HG02981 (cell line): Measurements from ENCODE around the gene ZCWPW1.
"Not testable (repeated sequence)": the region's sequence is repeated elsewhere in the genome, so short reads cannot be mapped to it uniquely, and the experiment has no call there.

Experiments used
- ATAC-seq: cut with Tn5 transposase; IDR thresholded peaks from one replicate; pipeline ENCODE4 v1.9.1; 2021; ENCODE audit warnings: mild to moderate bottlenecking, moderate library complexity; ENCODE audit not compliant: unreplicated experiment

ZCWPW1 gene

GRCh38 chr7:100373870-100374598 is 54.5 kb downstream of the ZCWPW1 start:
- ATAC-seq = not testable (repeated sequence)

- no peak for ATAC-seq
Measured at GRCh38 chr7:100373261-100373831, 55.2 kb downstream of the ZCWPW1 start, which contains the start of gene PILRA. PILRA (plus strand) TSS chr7:100373487; CDS start chr7:100373657, 170 bp downstream.

DNA sequence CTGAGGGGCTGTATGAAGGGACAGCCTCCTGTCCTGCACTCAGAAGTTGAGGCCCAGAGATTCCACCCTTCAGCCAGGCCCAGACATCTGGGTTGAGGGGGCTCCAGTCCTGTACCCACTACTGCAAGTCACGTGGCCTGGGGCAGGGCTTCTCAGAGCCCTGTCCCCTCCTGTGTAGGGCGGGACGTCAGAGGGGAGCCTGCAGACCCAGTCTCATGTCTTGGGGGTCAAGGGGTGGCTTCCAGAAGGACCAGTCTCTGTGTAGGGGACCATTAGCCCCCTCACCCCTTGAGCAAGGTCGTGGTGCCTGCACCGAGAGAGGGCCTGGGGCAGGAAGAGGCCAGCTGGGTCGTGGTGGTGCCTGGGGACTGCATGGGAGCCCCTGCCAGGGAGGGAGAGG is 55.8 kb downstream of the ZCWPW1 start:
- no peak for ATAC-seq

DNA sequence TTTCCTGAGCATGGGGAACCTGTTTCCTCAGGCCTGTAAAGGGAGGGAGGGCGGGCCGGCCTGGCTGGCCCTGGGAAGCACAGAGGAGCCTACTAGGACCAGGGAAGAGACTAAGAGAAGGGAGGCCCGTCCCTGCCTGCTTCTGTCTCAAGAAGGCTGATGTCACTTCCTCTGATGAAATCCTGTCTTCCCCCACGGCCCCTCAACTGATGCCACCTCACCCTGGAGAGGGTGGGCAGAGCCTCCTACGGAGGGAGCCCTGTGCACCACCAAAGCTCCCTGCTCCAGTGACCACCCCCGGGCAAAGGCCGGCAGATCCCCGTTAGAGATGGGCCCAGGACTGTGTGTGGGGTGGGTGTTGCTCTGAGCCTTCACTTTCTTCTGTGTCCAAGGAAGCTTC is 56.2 kb downstream of the ZCWPW1 start:
- no peak for ATAC-seq

- ATAC-seq = no peak
Measured at GRCh38 chr7:100371561-100372171, 56.8 kb downstream of the ZCWPW1 start.

DNA sequence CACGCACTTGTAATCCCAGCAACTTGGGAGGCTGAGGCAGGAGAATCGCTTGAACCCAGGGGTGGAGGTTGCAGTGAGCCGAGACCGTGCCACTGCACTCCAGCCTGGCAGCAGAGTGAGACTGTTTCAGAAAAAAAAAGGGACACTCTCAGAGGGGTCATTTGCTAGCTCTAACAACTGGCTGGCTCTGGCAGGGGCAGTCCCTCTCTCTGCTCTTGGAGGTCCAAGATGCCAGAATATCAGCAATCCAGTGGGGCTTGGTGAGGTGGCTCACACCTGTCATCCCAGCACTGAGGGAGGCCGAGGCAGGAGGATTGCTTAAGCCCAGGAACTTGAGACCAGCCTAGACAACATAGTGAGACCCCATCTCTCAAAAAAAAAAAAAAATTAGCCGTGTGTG is 57.8 kb downstream of the ZCWPW1 start:
- ATAC-seq = no peak

GRCh38 chr7:100370303-100370702 is 58.2 kb downstream of the ZCWPW1 start:
- ATAC-seq = no peak

- peak; percentile 63 for ATAC-seq
Measured at GRCh38 chr7:100369105-100369504, 59.4 kb downstream of the ZCWPW1 start.

GRCh38 chr7:100367676-100368613 is 60.6 kb downstream of the ZCWPW1 start:
- ATAC-seq = no peak

DNA sequence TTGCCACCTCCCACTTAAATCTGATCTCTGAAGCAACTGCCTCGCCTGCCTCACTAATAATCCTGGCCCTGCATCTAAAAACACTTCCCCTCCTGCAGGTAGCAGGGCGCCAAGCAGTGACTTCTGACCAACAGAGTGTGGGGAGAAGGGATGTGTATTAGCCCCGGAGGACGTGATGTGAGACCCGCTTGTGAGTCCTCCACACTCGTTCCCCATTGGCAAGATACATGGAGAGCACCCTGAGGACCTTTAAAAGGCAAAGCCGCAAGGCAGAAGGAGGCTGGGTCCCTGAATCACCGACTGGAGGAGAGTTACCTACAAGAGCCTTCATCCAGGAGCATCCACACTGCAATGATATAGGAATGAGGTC is 61.3 kb downstream of the ZCWPW1 start:
- ATAC-seq = no peak

DNA sequence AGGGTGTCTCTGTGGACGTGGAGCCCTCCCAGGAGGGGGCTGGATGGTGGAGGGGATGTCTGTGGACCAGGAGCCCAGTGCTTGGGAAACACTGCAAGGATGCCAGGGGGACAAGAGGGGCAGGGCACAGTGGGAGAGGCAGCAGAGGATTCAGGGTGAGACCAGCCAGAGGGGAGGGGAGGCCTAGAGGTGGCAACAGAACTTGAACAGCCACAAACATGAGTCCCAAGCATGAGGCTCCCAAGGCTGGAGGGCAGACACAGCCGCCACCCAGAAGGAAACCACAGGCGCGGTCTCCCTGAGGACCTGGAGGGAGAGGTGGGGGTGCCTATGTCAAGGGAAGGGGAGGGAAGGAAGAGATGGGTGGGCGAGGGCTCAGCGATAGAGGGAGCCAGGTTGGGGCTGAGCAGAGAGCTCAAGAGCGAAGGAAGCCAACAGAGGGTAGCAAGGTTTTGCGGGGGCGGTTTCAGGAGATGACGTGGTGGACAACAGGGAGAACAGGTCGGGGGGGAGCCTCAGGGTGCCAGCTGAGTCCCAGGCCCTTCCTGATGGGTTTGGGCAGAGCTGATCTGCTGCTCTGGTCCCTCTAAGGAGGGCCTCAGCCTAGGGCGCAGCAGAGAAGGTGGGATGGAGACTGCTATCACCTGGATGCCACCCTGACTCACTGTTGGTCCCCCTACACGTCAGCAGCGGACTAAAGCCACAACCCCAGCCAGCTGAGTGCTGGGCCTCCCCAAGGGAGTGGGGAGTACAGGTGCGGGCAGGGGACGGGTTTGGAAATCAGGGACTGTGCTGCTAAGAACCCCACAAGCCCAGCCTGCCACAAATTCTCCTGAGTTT is 61.9 kb downstream of the ZCWPW1 start:
- ATAC-seq = no peak

DNA sequence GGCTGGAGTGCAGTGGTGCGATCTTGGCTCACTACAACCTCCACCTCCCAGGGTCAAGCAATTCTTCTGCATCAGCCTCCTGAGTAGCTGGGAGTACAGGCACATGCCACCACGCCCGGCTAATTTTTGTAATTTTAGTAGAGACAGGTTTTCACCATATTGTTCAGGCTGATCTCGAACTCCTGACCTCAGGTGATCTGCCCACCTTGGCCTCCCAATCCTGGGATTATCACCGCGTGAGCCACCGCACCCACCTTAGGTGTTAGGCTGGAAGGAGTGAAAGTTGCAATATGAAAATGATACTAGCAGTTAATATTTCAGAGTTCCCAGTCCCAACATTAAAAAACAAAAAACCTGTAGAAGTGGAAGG is 62.5 kb downstream of the ZCWPW1 start:
- not testable (repeated sequence) for ATAC-seq

DNA sequence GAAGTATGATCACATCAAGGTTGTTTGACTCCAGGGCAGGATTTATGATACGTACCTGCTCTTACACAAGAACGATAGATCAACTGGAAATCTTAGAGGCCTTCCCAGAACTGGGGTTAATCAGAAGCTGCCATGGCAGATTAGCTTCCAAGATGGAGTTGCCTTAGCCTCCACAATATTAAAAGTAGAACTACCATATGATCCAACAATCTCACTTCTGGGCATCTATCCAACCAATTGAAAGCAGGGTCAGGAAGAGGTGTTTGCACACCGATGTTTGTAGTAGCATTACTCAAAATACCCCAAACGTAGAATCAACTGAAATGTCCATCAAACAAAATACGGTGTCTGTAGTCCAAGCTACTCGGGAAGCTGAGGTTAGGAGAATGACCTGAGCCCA is 64.0 kb downstream of the ZCWPW1 start:
- no peak for ATAC-seq

DNA sequence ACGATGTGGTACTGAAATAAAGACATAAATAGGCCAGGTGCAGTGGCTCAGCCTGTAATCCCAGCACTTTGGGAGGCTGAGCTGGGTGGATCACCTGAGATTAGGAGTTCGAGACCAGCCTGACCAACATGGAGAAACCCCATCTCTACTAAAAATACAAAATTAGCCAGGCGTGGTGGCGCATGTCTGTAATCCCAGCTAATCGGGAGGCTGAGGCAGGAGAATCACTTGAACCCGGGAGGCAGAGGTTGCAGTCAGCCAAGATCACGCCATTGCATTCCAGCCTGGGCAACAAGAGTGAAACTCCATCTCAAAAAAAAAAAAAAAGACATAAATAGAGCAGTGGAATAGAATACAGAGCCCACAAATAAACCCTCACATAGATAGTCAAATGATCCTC is 64.7 kb downstream of the ZCWPW1 start:
- not testable (repeated sequence) for ATAC-seq

DNA sequence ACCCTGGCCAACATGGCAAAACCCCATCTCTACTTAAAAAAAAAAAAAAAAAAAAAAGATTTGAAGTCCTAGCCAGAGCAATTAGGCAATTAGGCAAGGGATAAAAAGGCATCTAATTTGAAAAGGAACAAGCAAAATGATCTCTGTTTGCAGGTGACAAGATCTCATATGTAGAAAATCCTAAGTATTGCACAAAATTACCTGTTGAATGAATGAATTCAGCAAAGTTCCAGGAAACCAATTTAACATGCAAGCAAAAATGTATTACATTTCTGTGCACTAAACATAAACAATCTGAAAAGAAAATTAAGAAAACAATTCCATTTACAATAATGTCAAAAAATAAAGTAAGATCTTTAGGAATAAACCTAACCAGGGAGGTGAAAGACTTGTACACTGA is 65.4 kb downstream of the ZCWPW1 start:
- no peak for ATAC-seq

GRCh38 chr7:100360135-100360854 is 68.2 kb downstream of the ZCWPW1 start:
- ATAC-seq = no peak

- no peak for ATAC-seq
Measured at GRCh38 chr7:100358857-100359212, 69.7 kb downstream of the ZCWPW1 start.

DNA sequence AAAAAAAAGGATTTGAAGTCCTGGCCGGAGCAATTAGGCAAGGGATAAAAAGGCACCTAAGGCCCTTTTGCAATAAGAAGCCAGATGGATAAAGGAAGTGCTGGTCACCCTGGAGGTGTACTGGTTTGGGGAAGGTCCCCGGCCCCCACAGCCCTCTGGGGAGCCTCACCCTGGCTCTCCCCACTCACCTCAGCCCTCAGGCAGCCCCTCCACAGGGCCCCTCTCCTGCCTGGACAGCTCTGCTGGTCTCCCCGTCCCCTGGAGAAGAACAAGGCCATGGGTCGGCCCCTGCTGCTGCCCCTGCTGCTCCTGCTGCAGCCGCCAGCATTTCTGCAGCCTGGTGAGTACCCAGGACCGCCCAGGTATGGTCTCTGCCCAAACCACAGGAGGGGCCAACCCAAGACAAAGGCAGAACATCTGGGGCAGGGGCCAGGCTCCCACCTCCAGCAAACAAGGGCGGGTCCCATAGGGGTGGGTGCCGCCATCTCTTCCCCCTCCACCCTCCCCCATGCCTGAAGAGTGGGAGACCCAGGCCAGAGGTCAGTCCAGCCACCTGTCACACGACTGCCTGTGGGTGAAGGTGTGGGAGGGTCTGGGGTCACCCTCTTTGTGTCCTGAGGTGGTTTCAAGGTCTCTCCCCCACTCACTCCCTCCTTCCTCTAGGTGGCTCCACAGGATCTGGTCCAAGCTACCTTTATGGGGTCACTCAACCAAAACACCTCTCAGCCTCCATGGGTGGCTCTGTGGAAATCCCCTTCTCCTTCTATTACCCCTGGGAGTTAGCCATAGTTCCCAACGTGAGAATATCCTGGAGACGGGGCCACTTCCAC is 70.3 kb downstream of the ZCWPW1 start, which contains the start of gene PILRB:
Gene PILRB, plus strand, starts transcription at position 91 of the 830 bp plus-strand sequence. Its CDS starts 186 bp downstream, at position 277.
- ATAC-seq = no peak

GRCh38 chr7:100357131-100357561 is 71.4 kb downstream of the ZCWPW1 start:
- no peak for ATAC-seq
